H1 (cell line): ENCODE measurements around the gene LBHD1. TPM values are rescaled to one million over a fixed set of nuclear protein-coding genes. Genes with fewer than 3 reads are reported as not detected.

Experiments used
- CBX5 ChIP-seq: fragments of 300-800, 300-1000 bp; sonication (generic); IDR thresholded peaks from 2 replicates; pipeline ENCODE4 v1.7.1; 2016; ENCODE audit warnings: antibody characterized with exemption, low read length, low read depth
- CEBPB ChIP-seq: IDR thresholded peaks from 2 replicates; pipeline ENCODE4 v1.6.1; 2012; ENCODE audit warnings: low read depth, low read length
- CHD2 ChIP-seq: IDR thresholded peaks from 2 replicates; pipeline ENCODE4 v1.6.1; 2012; ENCODE audit warnings: low read length, improper control_type of control experiment
- CTBP2 ChIP-seq: IDR thresholded peaks from 2 replicates; pipeline ENCODE4 v1.7.0; 2011; ENCODE audit warnings: borderline replicate concordance, mild to moderate bottlenecking, moderate library complexity, mixed read lengths, low read length; ENCODE audit not compliant: insufficient read depth, insufficient read length
- EGR1 ChIP-seq: IDR thresholded peaks from 2 replicates; pipeline ENCODE4 v1.6.1; 2011; ENCODE audit warnings: low read depth, low read length, borderline replicate concordance
- EP300 ChIP-seq, 2 experiments: IDR thresholded peaks; 1 replicate in 1 of 2; 2 replicates in 1 of 2; pipeline ENCODE4 v1.6.1; 2011 to 2012; ENCODE audit warnings: low read depth in 2 of 2, low read length in 2 of 2, mild to moderate bottlenecking in 2 of 2, borderline replicate concordance in 1 of 2, inconsistent platforms in 1 of 2, moderate library complexity in 1 of 2
- EZH2 ChIP-seq: fragments of 200-600 bp; sonication (generic); IDR thresholded peaks from 2 replicates; pipeline ENCODE4 v1.7.1; 2012; ENCODE audit warnings: low read depth, mild to moderate bottlenecking, moderate library complexity, low read length, inconsistent platforms; ENCODE audit not compliant: severe bottlenecking
- FOSL1 ChIP-seq: IDR thresholded peaks from 2 replicates; pipeline ENCODE4 v1.6.1; 2011; ENCODE audit warnings: mild to moderate bottlenecking, low read depth, low read length, moderate library complexity; ENCODE audit not compliant: insufficient read depth
- HDAC2 ChIP-seq, 2 experiments: fragments of 300-600 bp in 1 of 2; sonication (generic) in 1 of 2; IDR thresholded peaks; 2 replicates each; pipeline ENCODE4 v1.6.1; 2011 to 2012; ENCODE audit warnings: low read depth in 2 of 2, low read length in 2 of 2, mild to moderate bottlenecking in 2 of 2, moderate library complexity in 2 of 2, borderline replicate concordance in 1 of 2, inconsistent platforms in 1 of 2
- JUND ChIP-seq: IDR thresholded peaks from 2 replicates; pipeline ENCODE4 v1.6.1; 2011; ENCODE audit warnings: mild to moderate bottlenecking, improper control_type of control experiment, low read length
- KDM1A ChIP-seq: fragments of 200-600, 300-600 bp; sonication (generic); IDR thresholded peaks from 2 replicates; pipeline ENCODE4 v1.7.1; 2016; ENCODE audit warnings: mild to moderate bottlenecking, low read length, borderline replicate concordance
- KDM4A ChIP-seq: IDR thresholded peaks from one replicate; pipeline ENCODE4 v1.7.1; 2012; ENCODE audit warnings: low read depth, mild to moderate bottlenecking, moderate library complexity, low read length, inconsistent platforms; ENCODE audit not compliant: severe bottlenecking
- KDM5A ChIP-seq: fragments of 200-600 bp; IDR thresholded peaks from 2 replicates; pipeline ENCODE4 v1.7.1; 2012; ENCODE audit warnings: mild to moderate bottlenecking, low read length, inconsistent platforms, mixed read lengths
- MAFK ChIP-seq: IDR thresholded peaks from 2 replicates; pipeline ENCODE4 v1.6.1; 2012; ENCODE audit warnings: low read depth, mild to moderate bottlenecking, improper control_type of control experiment, low read length
- POU5F1 ChIP-seq: IDR thresholded peaks from 2 replicates; pipeline ENCODE4 v1.6.1; 2011; ENCODE audit warnings: low read depth, mild to moderate bottlenecking, low read length, moderate library complexity
- RAD21 ChIP-seq, 2 experiments: IDR thresholded peaks in 1 of 2; conservative IDR thresholded peaks in 1 of 2; 2 replicates each; pipeline ENCODE4 v1.6.1; 2011; ENCODE audit warnings: low read depth in 2 of 2, low read length in 2 of 2, improper control_type of control experiment in 1 of 2, inconsistent platforms in 1 of 2, mild to moderate bottlenecking in 1 of 2, moderate library complexity in 1 of 2
- SIRT6 ChIP-seq: IDR thresholded peaks from one replicate; pipeline ENCODE4 v1.7.1; 2012; ENCODE audit warnings: low read length, inconsistent platforms
- SIX5 ChIP-seq: IDR thresholded peaks from 2 replicates; pipeline ENCODE4 v1.6.1; 2011; ENCODE audit warnings: mild to moderate bottlenecking, low read depth, low read length
- SP1 ChIP-seq: IDR thresholded peaks from 2 replicates; pipeline ENCODE4 v1.6.1; 2011; ENCODE audit warnings: low read depth, low read length
- SP2 ChIP-seq: IDR thresholded peaks from 2 replicates; pipeline ENCODE4 v1.6.1; 2012; ENCODE audit warnings: mild to moderate bottlenecking, low read length, inconsistent platforms
- TCF12 ChIP-seq: IDR thresholded peaks from 2 replicates; pipeline ENCODE4 v1.6.1; 2011; ENCODE audit warnings: low read depth, mild to moderate bottlenecking, low read length
- YY1 ChIP-seq: IDR thresholded peaks from 2 replicates; pipeline ENCODE4 v1.6.1; 2011; ENCODE audit warnings: low read depth, mild to moderate bottlenecking, low read length
- polyA plus RNA-seq, 7 experiments: library from polyadenylated mRNA; depleted of rRNA in 3 of 7; stranded (reverse) in 5 of 7; unstranded in 2 of 7; fragments of >200 nt in 5 of 7; fragments of 200-250 nt in 2 of 7; gene quantifications; 1 replicate in 5 of 7; 2 replicates in 1 of 7; 4 replicates in 1 of 7; pipeline versions ENCODE4 v1.2.1 to v1.2.3, GENCODE V29; 2011 to 2013; ENCODE audit warnings: missing spikeins in 2 of 7, mixed read lengths in 2 of 7
- total RNA-seq: library from RNA; stranded (reverse); fragmentation: NEBNext Ultra II Directional; extraction: Animal tissue kit (Norgen Biotek cat#: 25700); gene quantifications from 2 replicates; pipeline ENCODE4 v1.2.1, GENCODE V29; 2021
- TF ChIP-seq, protein P1 (sequence below): IDR thresholded peaks from 2 replicates; pipeline ENCODE4 v1.6.1; 2011; ENCODE audit warnings: low read length, improper control_type of control experiment

The LBHD1 gene
- total and polyA plus RNA-seq, 2 of the 8 experiments (the other 6 are each of a cell fraction or from before 2014, with no cell fraction given), result 2.3 to 5.2 TPM

DNA sequence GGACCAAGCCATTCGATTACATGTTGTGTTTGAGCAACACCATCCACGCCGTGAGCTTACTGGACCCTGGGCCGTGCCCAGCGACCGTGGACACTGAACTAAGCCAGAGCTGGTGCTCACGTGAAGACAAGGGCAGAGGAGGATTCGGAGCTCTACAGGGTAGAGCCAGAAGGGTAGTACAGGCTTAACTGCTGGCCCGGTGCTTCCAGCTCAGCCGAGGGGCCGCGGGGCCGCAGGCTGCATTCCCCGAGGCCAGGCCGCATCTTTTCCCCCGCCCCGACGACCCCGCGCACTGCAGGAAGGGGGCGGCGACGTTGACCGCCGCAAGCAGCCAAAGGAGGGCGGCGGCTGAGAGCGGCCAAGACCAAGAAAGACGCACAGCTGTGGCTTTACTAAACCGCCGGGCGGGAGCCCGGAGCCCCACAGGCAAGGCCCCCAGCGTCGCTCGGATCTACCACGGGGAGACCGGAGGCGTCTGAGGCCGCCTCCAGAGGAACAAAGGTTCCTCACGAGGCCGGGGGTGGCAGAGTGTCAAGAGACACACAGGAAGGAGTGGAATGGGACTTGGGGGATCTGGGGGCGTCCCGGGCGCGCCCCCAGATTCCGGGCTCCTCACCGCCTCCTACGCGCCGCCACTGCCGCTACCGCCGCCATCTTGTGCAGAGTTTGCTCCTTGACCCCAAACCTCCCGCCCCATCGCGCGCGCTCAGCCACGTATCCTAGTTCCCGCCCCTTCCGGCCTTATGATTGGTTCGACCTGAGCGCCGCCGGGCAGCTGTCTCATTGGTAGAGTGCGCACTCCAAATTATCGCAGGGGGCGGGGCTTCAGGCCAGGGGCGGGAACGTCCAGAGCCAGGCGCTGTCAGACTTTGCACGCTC, 25.9 kb downstream of the LBHD1 start, which contains the start of gene GANAB (continued):
- TF ChIP-seq KDM1A (no peak), RAD21 (IDR thresholded peaks at IDR 0.05 in 1 of 2, conservative IDR thresholded peaks at IDR 0.05 in 1 of 2; ENCODE audit: low read depth in 2 of 2, low read length in 2 of 2) (no peak), SP2 (no peak), YY1 (peak; percentile 98), SP1 (peak; percentile 84; the same call in 1 of the 2 replicates), CTBP2 (no peak), MAFK (no peak), EGR1 (no peak), TCF12 (no peak), SIX5 (no peak), POU5F1 (no peak), CEBPB (no peak), EP300 (IDR thresholded peaks at IDR 0.05; ENCODE audit: borderline replicate concordance in 1 of 2, low read depth in 2 of 2, low read length in 2 of 2) (no peak), FOSL1 (no peak), SIRT6 (no peak), CBX5 (no peak), KDM5A (peak; percentile 75), EZH2 (no peak), JUND (no peak), KDM4A (peak; percentile 62), HDAC2 (IDR thresholded peaks at IDR 0.05; ENCODE audit: borderline replicate concordance in 1 of 2, low read depth in 2 of 2, low read length in 2 of 2) (no peak), CHD2 (peak; percentile 66; the same call in 1 of the 2 replicates)
- TF ChIP-seq, protein P1, sequence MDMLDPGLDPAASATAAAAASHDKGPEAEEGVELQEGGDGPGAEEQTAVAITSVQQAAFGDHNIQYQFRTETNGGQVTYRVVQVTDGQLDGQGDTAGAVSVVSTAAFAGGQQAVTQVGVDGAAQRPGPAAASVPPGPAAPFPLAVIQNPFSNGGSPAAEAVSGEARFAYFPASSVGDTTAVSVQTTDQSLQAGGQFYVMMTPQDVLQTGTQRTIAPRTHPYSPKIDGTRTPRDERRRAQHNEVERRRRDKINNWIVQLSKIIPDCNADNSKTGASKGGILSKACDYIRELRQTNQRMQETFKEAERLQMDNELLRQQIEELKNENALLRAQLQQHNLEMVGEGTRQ, result no peak
